Ovary (tissue), 9 donors: ENCODE results near the gene STPG1. TPM values are rescaled to one million over a fixed set of nuclear protein-coding genes. Genes with fewer than 3 reads are reported as not detected.

ENCODE experiments used
- DNase-seq, 5 donors: peaks; one replicate each; pipeline ENCODE4 v3.0.0-alpha.2; 2019 to 2020
- H3K27ac ChIP-seq, 2 donors: fragments of 200-600 bp; one replicate each; pipeline versions ENCODE4 v1.5.1 to v1.8.0; 2019 to 2022
- H3K27me3 ChIP-seq: fragments of 200-600 bp; one replicate; pipeline ENCODE4 v1.8.0; 2022
- H3K36me3 ChIP-seq: fragments of 200-600 bp; sonication (generic); one replicate; pipeline ENCODE4 v1.5.1; 2019
- H3K4me1 ChIP-seq: one replicate; pipeline ENCODE4 v1.8.1; 2013; ENCODE audit warnings: mild to moderate bottlenecking, moderate library complexity; ENCODE audit not compliant: insufficient read depth
- H3K4me3 ChIP-seq: fragments of 200-600 bp; sonication (generic); one replicate; pipeline ENCODE4 v1.5.1; 2017
- H3K9me3 ChIP-seq, 2 donors: fragments of 200-600 bp in 1 of 2; sonication (generic) in 1 of 2; one replicate each; pipeline versions ENCODE4 v1.5.1 to v1.8.1; 2013 to 2019; ENCODE audit warnings: mild to moderate bottlenecking in 1 of 2, moderate library complexity in 1 of 2
- EP300 ChIP-seq: sonication (generic); formaldehyde crosslinking; IDR thresholded peaks from one replicate; pipeline ENCODE4 v1.6.1; 2017; ENCODE audit warnings: antibody characterized with exemption
- POLR2A ChIP-seq: fragments of 450-650 bp; IDR thresholded peaks from one replicate; pipeline ENCODE4 v1.6.1; 2017; ENCODE audit warnings: antibody characterized with exemption, mild to moderate bottlenecking, moderate library complexity
- WGBS, 3 donors: extraction: QIAGEN DNeasy Blood & Tissue Kit in 1 of 3; methylation state at CpG; one replicate each; pipeline versions ENCODE4 v1.1.5 to v1.1.7; 2013 to 2017; 5-methylcytosine and 5-hydroxymethylcytosine counted together
- intact Hi-C, 4 donors: fragments of 100-400 bp; cut with DNase I; formaldehyde crosslinking; loops; one replicate each; pipeline versions ENCODE4 v1.11.0 to v1.15.1; 2022 to 2023
- polyA plus RNA-seq, 2 donors: library from polyadenylated mRNA; stranded (reverse); fragments of 200-250 nt in 1 of 2; fragments of 350-450 nt in 1 of 2; fragmentation: Illumina TruSeq in 1 of 2; extraction: RNeasy Lipid Tissue Mini Kit (QIAGEN cat#74804) in 1 of 2; gene quantifications; one replicate each; pipeline ENCODE4 v1.2.3, GENCODE V29; 2013 to 2014
- total RNA-seq, 7 donors: library from RNA; depleted of rRNA in 2 of 7; stranded (reverse); fragments of >200 nt in 2 of 7; fragmentation: NEBNext Ultra II Directional in 3 of 7; extraction: Animal tissue kit (Norgen Biotek cat#: 25700) in 3 of 7; gene quantifications; one replicate each; pipeline versions ENCODE4 v1.1.0 to v1.2.4, GENCODE V29; 2016 to 2023
- TF ChIP-seq, protein P1 (sequence below), 3 donors: fragments of 450-650 bp in 2 of 3; fragments of 200-600 bp in 1 of 3; IDR thresholded peaks; one replicate each; pipeline versions ENCODE4 v1.5.1 to v1.8.0; 2016 to 2022; ENCODE audit warnings: antibody characterized with exemption in 3 of 3, mild to moderate bottlenecking in 1 of 3
- donor health status: DM: no; HTN: no; CAD: no; lungs with moderate emphysema.
- donor health status: DM: no; HTN: no; CAD: no.
- donor health status: Bipolar disorder and iron deficiency.
- donor health status: DM: yes; HTN: yes; CAD: no.
- donor health status: DM: no; HTN: no; CAD: no.
- donor health status: DM: yes; HTN: yes; CAD: no.

STPG1 gene
- total and polyA plus RNA-seq, 9 donors, result 4.5 to 12.6 (median 7.3) TPM

DNA sequence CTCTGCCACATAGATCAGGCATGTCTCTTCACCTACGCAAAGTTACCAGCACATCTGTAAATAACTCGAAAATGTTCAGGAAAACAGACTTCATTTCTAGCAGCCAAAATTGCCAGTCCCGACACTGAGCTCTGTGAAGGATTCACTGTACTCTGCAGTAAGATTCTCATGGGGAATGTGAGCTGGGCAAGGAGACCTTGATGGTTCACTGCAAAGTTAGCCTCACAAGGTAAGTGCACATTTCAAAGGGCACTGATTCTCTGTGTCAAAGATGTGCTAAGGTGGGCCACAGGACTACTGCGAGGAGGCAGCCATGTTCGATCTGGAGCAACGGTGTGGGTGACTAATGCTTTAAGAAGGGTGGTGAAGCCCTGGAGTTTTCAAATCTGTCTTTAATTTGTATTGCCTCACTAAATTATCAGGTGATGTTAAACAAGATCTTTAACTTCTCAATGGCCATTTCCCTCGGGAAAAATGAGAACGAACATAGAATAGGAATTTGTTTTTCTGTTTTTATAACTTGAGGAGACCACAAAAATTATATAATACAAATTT is 25.2 kb downstream of the STPG1 start:
- intact Hi-C loops, result loop anchor here in 2 of 4 donors (5.0 kb wide), 2 partner anchors 186 to 191 kb away; no protein-coding TSS in a partner anchor
- H3K9me3 ChIP-seq, result no peaks in the 10 kb centered on the region
- DNase-seq, result no peak
- no peaks in the 10 kb centered on the region for H3K36me3 ChIP-seq
- TF ChIP-seq, protein P1, sequence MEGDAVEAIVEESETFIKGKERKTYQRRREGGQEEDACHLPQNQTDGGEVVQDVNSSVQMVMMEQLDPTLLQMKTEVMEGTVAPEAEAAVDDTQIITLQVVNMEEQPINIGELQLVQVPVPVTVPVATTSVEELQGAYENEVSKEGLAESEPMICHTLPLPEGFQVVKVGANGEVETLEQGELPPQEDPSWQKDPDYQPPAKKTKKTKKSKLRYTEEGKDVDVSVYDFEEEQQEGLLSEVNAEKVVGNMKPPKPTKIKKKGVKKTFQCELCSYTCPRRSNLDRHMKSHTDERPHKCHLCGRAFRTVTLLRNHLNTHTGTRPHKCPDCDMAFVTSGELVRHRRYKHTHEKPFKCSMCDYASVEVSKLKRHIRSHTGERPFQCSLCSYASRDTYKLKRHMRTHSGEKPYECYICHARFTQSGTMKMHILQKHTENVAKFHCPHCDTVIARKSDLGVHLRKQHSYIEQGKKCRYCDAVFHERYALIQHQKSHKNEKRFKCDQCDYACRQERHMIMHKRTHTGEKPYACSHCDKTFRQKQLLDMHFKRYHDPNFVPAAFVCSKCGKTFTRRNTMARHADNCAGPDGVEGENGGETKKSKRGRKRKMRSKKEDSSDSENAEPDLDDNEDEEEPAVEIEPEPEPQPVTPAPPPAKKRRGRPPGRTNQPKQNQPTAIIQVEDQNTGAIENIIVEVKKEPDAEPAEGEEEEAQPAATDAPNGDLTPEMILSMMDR (IDR thresholded peaks at IDR 0.05), result no peak
- no peak for TF ChIP-seq POLR2A
- TF ChIP-seq EP300, result no peak
- H3K27me3 ChIP-seq, result no peaks in the 10 kb centered on the region
- no peaks in the 10 kb centered on the region for H3K4me1 ChIP-seq
- 86 to 91% (median 89%) methylated on average over 8 of the region's 8 CpGs for WGBS, 3 donors
- no peak overlapping the region for H3K4me3 ChIP-seq
- no peak overlapping the region for H3K27ac ChIP-seq

DNA sequence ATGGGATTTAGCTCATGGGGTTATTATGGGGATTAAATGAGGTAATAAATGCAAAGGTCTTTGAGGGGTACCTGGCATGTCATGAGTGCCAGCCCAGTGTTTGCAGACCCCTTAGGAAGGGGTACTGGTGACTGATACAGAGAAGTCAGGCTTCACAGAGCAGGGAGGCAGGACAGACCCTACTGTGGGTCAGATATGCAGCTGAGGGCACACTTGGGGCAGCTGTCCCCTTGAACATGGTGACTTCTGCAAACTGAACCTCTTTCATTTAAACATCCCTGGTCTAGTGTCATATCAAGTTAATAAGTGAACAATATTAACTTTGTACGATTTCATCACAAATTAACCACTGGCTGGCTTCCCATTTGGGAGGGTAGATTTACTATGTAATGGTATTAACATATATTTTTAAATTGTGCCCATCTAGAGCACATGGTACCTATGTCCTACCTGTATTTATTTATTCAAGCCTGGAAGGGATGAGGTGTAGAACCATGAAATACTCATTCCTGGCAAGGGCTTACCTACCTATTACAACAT is 25.9 kb downstream of the STPG1 start:
- Histone ChIP-seq H3K27me3 (no peaks in the 10 kb centered on the region), H3K27ac (no peak overlapping the region), H3K4me1 (no peaks in the 10 kb centered on the region), H3K36me3 (no peaks in the 10 kb centered on the region), H3K9me3 (no peaks in the 10 kb centered on the region), H3K4me3 (no peak overlapping the region)
- DNase-seq, result no peak
- TF ChIP-seq, protein P1 (IDR thresholded peaks at IDR 0.05), result no peak
- TF ChIP-seq POLR2A (no peak), EP300 (no peak)
- 80 to 90% (median 85%) methylated on average over 1 of the region's 1 CpG for WGBS, 3 donors
- intact Hi-C loops, result loop anchor here in 2 of 4 donors (5.0 kb wide), 2 partner anchors 185 to 190 kb away; no protein-coding TSS in a partner anchor

DNA sequence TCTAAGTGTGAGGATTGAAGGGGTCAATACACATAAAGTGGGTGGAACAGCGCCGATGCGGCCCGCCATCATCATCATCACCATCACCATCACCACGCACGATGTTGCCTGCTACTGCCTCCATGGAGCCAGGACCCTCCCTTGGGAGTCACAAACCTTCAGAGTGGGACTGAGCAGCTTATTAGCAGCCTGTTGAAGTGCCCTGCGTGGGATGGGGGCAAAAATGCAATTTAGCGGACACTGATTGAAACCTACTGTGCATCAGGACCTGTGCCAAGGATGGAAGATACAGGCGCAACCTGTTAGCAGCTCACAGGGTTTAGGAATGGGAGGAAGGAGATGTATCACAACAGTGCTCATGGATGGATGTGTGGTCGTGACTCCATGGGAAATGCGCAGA is 26.7 kb downstream of the STPG1 start:
- Histone ChIP-seq H3K27ac (no peak overlapping the region), H3K36me3 (no peaks in the 10 kb centered on the region), H3K27me3 (no peaks in the 10 kb centered on the region), H3K4me1 (no peaks in the 10 kb centered on the region), H3K9me3 (no peaks in the 10 kb centered on the region), H3K4me3 (no peak overlapping the region)
- no peak for DNase-seq
- intact Hi-C loops, result loop anchor here in 2 of 4 donors (5.0 kb wide), 2 partner anchors 185 to 190 kb away; no protein-coding TSS in a partner anchor
- WGBS, 3 donors, result 90 to 95% (median 93%) methylated on average over 11 of the region's 11 CpGs
- no peak for TF ChIP-seq EP300
- TF ChIP-seq, protein P1 (IDR thresholded peaks at IDR 0.05), result no peak
- no peak for TF ChIP-seq POLR2A

DNA sequence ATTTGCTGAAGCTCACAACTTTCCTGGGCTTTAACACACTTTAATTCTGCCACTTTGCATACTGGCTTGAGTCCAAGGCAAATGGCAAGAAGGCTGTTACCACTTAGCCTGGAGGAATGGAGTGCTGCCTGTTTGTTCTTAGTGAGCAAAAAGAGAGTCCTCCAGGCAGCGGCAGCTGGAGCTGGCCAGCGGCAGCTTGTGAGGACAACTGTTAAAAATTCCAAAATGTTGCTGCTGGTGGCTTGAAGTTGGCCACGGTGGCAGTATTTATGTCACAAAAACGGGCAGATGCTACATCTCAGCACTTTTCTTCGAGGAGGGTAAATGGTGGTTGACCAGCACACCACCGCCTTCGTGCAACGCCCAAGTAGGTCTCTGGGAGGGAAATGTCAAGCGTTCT is 27.3 kb downstream of the STPG1 start:
- Histone ChIP-seq H3K36me3 (no peaks in the 10 kb centered on the region), H3K27me3 (no peaks in the 10 kb centered on the region), H3K9me3 (no peaks in the 10 kb centered on the region), H3K27ac (no peak overlapping the region), H3K4me1 (no peaks in the 10 kb centered on the region), H3K4me3 (no peak overlapping the region)
- TF ChIP-seq EP300, result no peak
- TF ChIP-seq, protein P1 (IDR thresholded peaks at IDR 0.05), result no peak
- no peak for TF ChIP-seq POLR2A
- WGBS, 3 donors, result 82 to 92% (median 87%) methylated on average over 9 of the region's 9 CpGs
- no peak for DNase-seq
- intact Hi-C loops, result loop anchor here in 2 of 4 donors (5.0 kb wide), 2 partner anchors 184 to 189 kb away; no protein-coding TSS in a partner anchor
